T-helper 17 cell (primary cell): ENCODE results near the gene YIPF3. TPM values are rescaled to one million over a fixed set of nuclear protein-coding genes. Genes with fewer than 3 reads are reported as not detected.

Experiments used
- total RNA-seq, 4 donors: library from RNA in 2 of 4; stranded (reverse) in 2 of 4; gene quantifications; one replicate each; pipeline ENCODE4 v1.2.3 and lab custom pipeline; 2022 to 2026

The YIPF3 gene
- total RNA-seq, 2 donors from 2014 or later, result 50.5 to 55.9 TPM

Other genes starting within 250 kb of the YIPF3 start
- not detected for gene SLC22A7, start 218.7 kb downstream of the YIPF3 start, total RNA-seq
- gene CRIP3, start 208.1 kb downstream of the YIPF3 start, total RNA-seq, result 1 to 10 TPM; 1.3 to 2.1 TPM
- gene ZNF318, start 147.3 kb downstream of the YIPF3 start, total RNA-seq, result 10 to 100 TPM; 22.5 to 24.0 TPM
- gene ABCC10, start 89.4 kb downstream of the YIPF3 start, total RNA-seq, result 10 to 100 TPM; 51.0 to 70.7 TPM
- under 1 TPM; 0.25 to 0.89 TPM for gene DLK2, start 61.4 kb downstream of the YIPF3 start, total RNA-seq
- 10 to 100 TPM; 33.2 to 36.3 TPM for gene TJAP1, start 39.4 kb downstream of the YIPF3 start, total RNA-seq
- under 1 TPM; 0.37 TPM for gene LRRC73, start 6.6 kb downstream of the YIPF3 start, total RNA-seq
- 10 to 100 TPM; 51.6 to 54.9 TPM for gene POLR1C, start 163 bp upstream of the YIPF3 start, total RNA-seq
- gene XPO5, start 59.1 kb upstream of the YIPF3 start, total RNA-seq, result 10 to 100 TPM; 38.3 to 48.6 TPM
- 10 to 100 TPM; 13.0 to 13.3 TPM for gene POLH, start 59.3 kb upstream of the YIPF3 start, total RNA-seq
- gene GTPBP2, start 112.3 kb upstream of the YIPF3 start, total RNA-seq, result 10 to 100 TPM; 49.3 to 65.3 TPM
- 10 to 100 TPM; 17.1 to 30.5 TPM for gene MAD2L1BP, start 118.9 kb upstream of the YIPF3 start, total RNA-seq
- under 1 TPM in 1 of 2 donors, not detected in 1; 0.29 TPM for gene RSPH9, start 128.1 kb upstream of the YIPF3 start, total RNA-seq
- 10 to 100 TPM; 24.2 to 29.8 TPM for gene MRPS18A, start 170.9 kb upstream of the YIPF3 start, total RNA-seq